Prostate gland (tissue), 2 donors: ENCODE measurements around the gene KIAA1755. TPM values are rescaled to one million over a fixed set of nuclear protein-coding genes. Genes with fewer than 3 reads are reported as not detected.

Experiments used
- DNase-seq: peaks from one replicate; pipeline ENCODE4 v3.0.0-alpha.2; 2019; ENCODE audit warnings: low spot score
- H3K27ac ChIP-seq, 2 donors: fragments of 200-600 bp; sonication (generic); 2 replicates each; pipeline ENCODE4 v1.5.1; 2017 to 2019
- H3K27me3 ChIP-seq: fragments of 200-600 bp; sonication (generic); replicated peaks from 2 replicates; pipeline ENCODE4 v1.5.1; 2019; ENCODE audit not compliant: insufficient read depth
- H3K36me3 ChIP-seq, 2 donors: fragments of 200-600 bp; sonication (generic); 1 replicate in 1 of 2; 2 replicates in 1 of 2; pipeline versions ENCODE4 v1.5.1 to v1.8.1; 2017 to 2019
- H3K4me1 ChIP-seq: fragments of 200-600 bp; sonication (generic); replicated peaks from 2 replicates; pipeline ENCODE4 v1.5.1; 2019
- H3K4me3 ChIP-seq, 2 donors: fragments of 200-600 bp; sonication (generic); 2 replicates each; pipeline ENCODE4 v1.5.1; 2017 to 2019
- H3K9me3 ChIP-seq: fragments of 200-600 bp; sonication (generic); 2 replicates; pipeline ENCODE4 v1.5.1; 2017
- CTCF ChIP-seq, 4 experiments: fragments of 200-600 bp in 2 of 4; fragments of 450-650 bp in 2 of 4; sonication (generic) in 2 of 4; IDR thresholded peaks; 1 replicate in 3 of 4; 2 replicates in 1 of 4; pipeline ENCODE4 v1.5.1; 2016 to 2019; ENCODE audit warnings: antibody characterized with exemption in 4 of 4, mild to moderate bottlenecking in 2 of 4, moderate library complexity in 2 of 4
- POLR2A ChIP-seq: fragments of 450-650 bp; IDR thresholded peaks from one replicate; pipeline ENCODE4 v1.6.1; 2016; ENCODE audit warnings: antibody characterized with exemption, mild to moderate bottlenecking
- POLR2AphosphoS5 ChIP-seq: sonication (generic); formaldehyde crosslinking; IDR thresholded peaks from one replicate; pipeline ENCODE4 v1.6.1; 2017; ENCODE audit warnings: antibody characterized with exemption
- WGBS: methylation state at CpG from one replicate; pipeline ENCODE4 v1.1.5; 2018; 5-methylcytosine and 5-hydroxymethylcytosine counted together
- intact Hi-C: fragments of 100-400 bp; cut with DNase I; formaldehyde crosslinking; loops from one replicate; pipeline ENCODE4 v1.14.2; 2022
- total RNA-seq, 2 donors: library from RNA; depleted of rRNA; stranded (reverse); fragments of >200 nt; gene quantifications; one replicate each; pipeline ENCODE4 v1.1.0, GENCODE V29; 2016

Gene KIAA1755
- total RNA-seq, 2 donors from 2014 or later, result 5.0 to 10.8 TPM

GRCh38 chr20:38211200-38212097, 49.1 kb downstream of the KIAA1755 start:
- Histone ChIP-seq H3K27me3 (no peaks in the 10 kb centered on the region), H3K9me3 (no peaks in the 10 kb centered on the region), H3K36me3 (no peaks in the 10 kb centered on the region), H3K27ac (no peak overlapping the region), H3K4me1 (no peaks in the 10 kb centered on the region), H3K4me3 (no peak overlapping the region)
- intact Hi-C loops, result no loop called here
- 56% methylated on average over 9 of the region's 9 CpGs for WGBS
- TF ChIP-seq CTCF (IDR thresholded peaks at IDR 0.05), result no peak
- no peak for TF ChIP-seq POLR2AphosphoS5
- TF ChIP-seq POLR2A, result no peak
- DNase-seq, result no peak

GRCh38 chr20:38210741-38211140, 49.8 kb downstream of the KIAA1755 start:
- no peaks in the 10 kb centered on the region for H3K4me1 ChIP-seq
- WGBS, result 53% methylated on average over 6 of the region's 6 CpGs
- TF ChIP-seq POLR2A, result no peak
- no peak for TF ChIP-seq POLR2AphosphoS5
- TF ChIP-seq CTCF (IDR thresholded peaks at IDR 0.05), result no peak
- H3K4me3 ChIP-seq, result no peak overlapping the region
- no peak for DNase-seq
- H3K36me3 ChIP-seq, result no peaks in the 10 kb centered on the region
- H3K9me3 ChIP-seq, result no peaks in the 10 kb centered on the region
- no peaks in the 10 kb centered on the region for H3K27me3 ChIP-seq
- intact Hi-C loops, result no loop called here
- no peak overlapping the region for H3K27ac ChIP-seq

- no peak for DNase-seq
- no peak overlapping the region for H3K27ac ChIP-seq
- intact Hi-C loops, result no loop called here
- no peaks in the 10 kb centered on the region for H3K27me3 ChIP-seq
- H3K4me1 ChIP-seq, result no peaks in the 10 kb centered on the region
- no peaks in the 10 kb centered on the region for H3K9me3 ChIP-seq
- 84% methylated on average over 3 of the region's 3 CpGs for WGBS
- no peak overlapping the region for H3K4me3 ChIP-seq
- H3K36me3 ChIP-seq, result no peaks in the 10 kb centered on the region
- TF ChIP-seq POLR2AphosphoS5 (no peak), POLR2A (no peak), CTCF (IDR thresholded peaks at IDR 0.05) (no peak)
Measured at GRCh38 chr20:38209736-38210405, 50.7 kb downstream of the KIAA1755 start.

GRCh38 chr20:38209054-38209675, 51.4 kb downstream of the KIAA1755 start:
- DNase-seq, result no peak
- intact Hi-C loops, result no loop called here
- H3K36me3 ChIP-seq, result no peaks in the 10 kb centered on the region
- no peak for TF ChIP-seq POLR2AphosphoS5
- TF ChIP-seq POLR2A, result no peak
- no peak for TF ChIP-seq CTCF (IDR thresholded peaks at IDR 0.05)
- no peaks in the 10 kb centered on the region for H3K4me1 ChIP-seq
- no peaks in the 10 kb centered on the region for H3K9me3 ChIP-seq
- 59% methylated on average over 4 of the region's 4 CpGs for WGBS
- H3K4me3 ChIP-seq, result no peak overlapping the region
- no peak overlapping the region for H3K27ac ChIP-seq
- H3K27me3 ChIP-seq, result no peaks in the 10 kb centered on the region
